GM18867 (cell line): ENCODE data around the gene EMP1.

Source experiments
- ATAC-seq: cut with Tn5 transposase; IDR thresholded peaks from one replicate; pipeline ENCODE4 v1.9.1; 2021; ENCODE audit warnings: mild to moderate bottlenecking, moderate library complexity; ENCODE audit not compliant: unreplicated experiment

Gene EMP1, protein sequence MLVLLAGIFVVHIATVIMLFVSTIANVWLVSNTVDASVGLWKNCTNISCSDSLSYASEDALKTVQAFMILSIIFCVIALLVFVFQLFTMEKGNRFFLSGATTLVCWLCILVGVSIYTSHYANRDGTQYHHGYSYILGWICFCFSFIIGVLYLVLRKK

DNA sequence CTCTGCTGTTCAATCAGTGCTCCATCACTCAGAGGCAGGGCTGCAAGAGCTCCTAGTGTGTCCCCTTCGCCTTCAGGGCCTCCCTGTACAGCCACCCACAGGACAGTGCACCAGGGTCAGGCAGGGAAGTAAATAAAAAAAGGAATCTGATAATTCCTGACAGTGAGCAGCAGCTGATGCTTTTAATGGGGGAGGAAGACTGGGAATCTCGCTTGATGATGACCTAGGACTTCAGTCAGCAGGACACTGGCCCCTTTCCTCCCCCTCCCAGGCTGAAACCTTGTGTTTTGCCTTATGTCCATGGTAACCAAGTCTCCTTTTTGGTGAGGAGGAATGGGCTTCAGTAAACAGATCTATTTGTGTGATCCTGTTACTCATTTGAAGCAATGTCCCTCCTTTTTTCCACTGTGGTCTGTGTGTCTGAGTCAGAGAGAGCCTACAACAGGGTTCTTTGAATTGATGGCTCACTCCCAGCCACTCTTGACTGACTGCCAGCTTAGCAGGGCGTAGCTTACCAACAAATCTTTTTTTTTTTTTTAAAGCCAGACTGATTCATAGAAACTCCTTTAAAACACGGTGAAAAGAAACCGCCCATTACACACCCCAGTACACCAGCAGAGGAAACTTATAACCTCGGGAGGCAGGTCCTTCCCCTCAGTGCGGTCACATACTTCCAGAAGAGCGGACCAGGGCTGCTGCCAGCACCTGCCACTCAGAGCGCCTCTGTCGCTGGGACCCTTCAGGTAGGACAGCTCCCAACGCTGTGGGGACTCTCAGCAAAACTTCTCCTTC, at the start of gene EMP1:
EMP1 (plus strand) TSS at position 597 of the 792 bp plus-strand sequence. CDS start 14,785 bp downstream, outside the sequence.
- peak; percentile 82 for ATAC-seq

DNA sequence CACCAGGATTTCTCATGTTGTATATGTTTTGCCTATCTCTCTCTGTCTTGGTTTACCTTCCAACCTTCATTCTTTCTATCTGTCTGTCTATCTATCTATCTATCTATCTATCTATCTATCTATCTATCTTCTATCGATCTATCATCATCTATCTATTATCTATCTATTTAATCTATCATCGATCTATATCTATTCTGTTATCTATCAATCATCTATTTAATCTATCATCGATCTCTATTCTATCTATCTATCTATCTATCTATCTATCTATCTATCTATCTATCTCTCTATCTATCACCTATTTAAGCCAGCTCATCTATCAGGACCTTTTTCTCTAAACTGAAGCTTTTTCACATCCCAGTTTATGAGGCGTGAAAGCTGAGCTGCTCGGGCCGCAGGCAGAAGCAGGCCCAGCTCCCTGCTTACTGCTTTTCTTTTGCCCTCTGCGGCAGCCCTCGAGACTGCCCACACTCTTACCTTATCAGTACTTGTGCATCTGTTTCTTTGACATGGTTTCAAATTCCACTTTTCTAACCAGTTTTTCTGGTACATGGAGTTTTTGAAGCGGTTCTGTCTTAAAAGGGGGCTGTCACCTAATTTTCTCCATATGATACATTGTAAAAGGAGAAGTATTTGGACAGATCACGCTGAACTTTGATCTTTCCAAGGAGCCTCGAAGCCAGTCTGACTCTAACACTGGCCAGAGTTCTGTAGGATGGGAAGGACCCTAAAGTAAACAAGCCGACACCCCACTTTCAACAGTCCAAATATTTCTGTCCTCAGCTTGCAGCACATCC, 48.6 kb upstream of the EMP1 start:
- no peak for ATAC-seq

DNA sequence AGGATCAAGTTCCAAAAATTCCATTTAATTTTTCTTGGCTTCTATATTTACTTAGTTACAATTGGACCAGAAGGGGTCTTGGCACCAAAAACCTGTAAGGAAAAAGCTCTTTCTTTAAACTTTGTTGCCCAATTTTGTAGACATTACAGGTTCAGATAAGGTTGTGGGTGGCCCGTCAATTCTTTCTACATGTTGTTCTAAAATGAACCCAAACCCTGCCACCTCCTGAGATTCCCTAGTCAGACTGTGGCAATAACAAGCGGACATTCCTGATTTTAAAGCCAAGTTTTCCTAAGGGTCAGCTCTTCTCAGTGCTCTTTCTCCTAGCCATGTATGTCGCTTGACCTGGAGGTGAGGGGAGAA, 48.1 kb upstream of the EMP1 start:
- ATAC-seq = no peak

DNA sequence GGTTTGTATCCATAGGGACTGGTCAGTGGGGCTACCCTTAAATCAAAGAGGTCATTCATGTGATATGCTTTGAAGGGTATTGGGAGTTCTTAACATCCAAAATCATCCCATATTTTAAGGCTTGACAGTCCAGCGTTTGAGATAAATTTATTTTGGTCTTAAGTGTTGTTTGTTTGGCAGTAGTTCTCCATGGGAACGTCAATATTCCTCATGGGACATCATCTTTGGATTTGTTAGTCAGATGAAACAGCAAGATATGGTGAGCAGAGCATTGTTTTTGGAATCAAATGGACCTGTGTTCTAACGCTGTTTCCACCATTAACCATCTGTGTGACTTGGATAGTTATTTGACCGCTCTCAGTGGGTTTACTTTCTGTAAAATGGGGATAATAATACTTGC, 47.1 kb upstream of the EMP1 start:
- no peak for ATAC-seq

DNA sequence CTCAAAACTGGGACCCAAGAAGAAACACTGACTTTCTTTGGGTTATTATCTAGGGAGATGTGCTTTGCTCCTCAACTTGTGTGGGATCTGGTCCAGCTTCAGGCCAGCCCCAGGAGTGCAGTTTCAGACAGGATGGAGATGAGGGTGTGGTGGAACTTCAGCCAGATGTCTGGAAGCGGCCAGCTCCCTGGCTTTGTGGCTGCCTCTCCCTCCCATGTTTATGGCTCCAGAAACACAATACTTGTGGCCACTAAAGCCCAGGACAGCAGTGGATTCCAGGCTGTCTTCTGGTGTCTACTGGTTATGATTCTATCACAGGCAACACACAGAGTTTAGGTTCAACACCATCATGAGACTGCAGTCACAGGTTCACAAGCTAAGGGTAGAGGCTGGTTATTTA, 44.2 kb upstream of the EMP1 start:
- ATAC-seq = no peak

DNA sequence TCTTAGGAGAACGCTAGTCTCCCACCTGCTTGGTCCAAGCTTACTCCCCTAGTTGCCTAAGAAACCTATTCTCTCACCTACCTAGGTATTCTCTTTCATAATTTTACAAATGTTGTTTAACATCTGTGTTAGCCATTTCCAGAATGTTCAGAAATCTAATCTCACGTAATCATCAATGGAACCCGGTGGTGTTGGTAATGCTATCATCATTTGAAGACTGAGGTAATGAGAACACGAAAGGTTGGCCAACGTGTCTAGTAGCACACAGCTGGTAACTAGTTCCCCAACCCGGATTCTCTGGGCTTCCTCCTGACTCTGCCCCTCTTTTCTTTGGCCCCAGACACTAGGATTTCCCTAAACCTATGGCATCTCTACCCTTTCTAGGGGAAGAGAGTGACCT, 43.8 kb upstream of the EMP1 start:
- no peak for ATAC-seq

DNA sequence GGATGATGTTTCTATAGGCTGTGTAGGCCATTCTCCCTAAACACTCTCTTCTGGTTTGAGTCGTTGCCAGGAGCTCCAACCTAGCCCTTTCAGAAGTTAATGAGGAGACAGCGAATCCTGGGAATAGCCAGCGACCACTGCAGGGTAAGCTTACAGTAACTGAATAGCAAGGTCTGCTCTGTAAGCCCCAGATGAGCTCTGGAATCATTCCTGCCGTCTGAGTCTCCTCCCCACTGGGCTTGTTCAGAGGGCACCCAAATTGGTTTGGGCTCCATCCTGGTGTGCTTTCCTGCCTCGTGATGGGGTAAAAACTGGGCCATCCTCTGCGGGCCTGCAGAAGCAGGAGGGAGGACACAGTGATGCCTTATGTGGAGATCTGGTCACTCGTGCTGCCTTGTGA, 43.3 kb upstream of the EMP1 start:
- ATAC-seq = no peak

DNA sequence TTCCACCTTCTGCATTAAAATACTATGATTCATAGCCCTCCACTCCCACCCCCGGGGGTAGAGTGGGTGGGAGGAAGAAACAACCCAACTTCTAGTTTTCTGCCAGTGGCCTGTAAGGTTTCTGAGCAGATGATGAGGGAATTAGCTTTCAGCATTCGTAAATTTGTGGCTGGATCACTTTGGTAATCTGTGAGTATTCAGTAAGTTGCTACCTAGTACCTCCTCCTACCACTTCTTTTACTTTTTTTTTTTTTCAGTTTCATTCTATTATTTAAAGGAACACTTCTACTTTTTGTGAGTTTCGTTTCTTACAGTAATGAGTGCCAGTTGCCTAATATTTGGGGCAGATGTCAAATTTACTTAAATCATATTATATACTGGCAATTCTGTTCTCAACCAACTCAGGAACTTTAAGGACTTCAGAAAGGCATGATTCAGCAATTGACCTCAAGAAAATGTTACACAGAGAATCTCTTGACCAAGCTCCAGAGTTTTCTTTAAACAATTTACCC, 42.4 kb upstream of the EMP1 start:
- ATAC-seq = peak; percentile 58

DNA sequence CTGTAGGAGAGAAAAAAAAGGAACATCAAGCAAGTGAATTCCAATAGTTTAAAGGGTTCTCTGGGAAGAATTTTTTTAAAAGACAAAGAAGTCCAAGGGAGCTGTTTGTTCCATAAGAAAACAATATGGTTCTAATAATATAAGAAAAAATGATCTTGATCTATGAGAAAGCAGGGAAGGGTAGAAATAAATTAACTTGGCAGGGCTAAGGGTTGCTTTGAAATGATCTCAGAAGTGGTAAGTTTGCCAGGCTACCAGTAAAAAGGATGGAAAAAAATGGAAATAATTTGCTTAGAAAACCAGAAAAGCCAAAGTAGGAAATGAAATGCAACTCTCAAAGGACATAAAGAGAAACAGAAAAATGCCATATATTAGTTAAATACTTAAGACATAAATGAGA, 41.7 kb upstream of the EMP1 start:
- no peak for ATAC-seq

DNA sequence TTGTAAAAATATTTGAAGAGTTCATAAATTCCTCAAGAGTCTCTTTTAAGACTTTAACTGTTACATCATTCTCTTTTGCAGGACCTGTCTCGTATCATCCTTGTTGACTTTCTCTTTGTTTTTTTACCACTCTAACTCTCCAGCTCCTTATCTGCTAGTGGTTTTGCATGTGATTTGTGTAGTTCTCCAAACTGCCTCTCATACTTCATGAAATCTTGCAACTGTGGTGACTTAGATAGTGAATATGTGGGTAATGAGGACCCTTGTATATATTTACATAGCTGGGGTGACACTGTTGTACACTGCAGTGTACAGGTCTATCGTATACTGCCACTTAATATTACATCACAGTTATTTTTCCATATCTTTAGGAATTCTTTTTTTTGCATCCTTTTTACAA, 40.2 kb upstream of the EMP1 start:
- no peak for ATAC-seq

DNA sequence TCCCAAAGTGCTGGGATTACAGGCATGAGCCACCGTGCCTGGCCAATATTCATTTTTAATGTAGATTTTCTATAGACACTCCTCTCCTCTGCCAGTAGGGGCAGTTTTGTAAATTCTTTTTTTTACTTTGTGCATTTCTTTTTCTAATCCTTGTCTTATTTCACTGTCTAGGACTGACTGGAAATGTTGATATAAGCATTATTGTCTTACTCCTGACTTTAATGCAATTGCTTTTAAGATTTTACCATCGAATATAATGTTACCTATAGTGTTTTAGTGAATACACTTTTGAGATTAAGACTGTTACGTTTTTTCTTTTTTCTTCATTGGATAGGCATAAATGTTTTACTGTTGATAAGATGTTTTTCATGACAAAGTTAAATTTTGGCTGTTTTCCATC, 35.4 kb upstream of the EMP1 start:
- ATAC-seq = no peak

DNA sequence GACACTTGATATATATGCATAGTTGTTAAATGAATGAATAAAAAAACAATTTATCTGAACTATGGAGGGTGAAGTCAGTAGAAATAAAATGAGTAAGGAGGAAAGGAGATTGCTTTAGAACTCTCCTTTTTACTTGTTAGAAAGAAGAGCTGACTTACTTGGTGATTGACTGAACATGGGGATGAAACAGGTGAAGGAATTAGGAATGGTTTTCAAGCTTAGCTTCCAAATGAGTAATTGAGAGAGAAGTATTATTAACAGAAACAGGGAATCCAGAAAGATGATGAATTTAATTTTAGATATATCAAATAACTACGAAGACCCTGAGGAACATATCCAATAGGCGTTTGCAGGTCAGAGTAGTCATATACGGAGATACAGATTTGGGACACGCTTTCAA, 33.6 kb upstream of the EMP1 start:
- no peak for ATAC-seq

DNA sequence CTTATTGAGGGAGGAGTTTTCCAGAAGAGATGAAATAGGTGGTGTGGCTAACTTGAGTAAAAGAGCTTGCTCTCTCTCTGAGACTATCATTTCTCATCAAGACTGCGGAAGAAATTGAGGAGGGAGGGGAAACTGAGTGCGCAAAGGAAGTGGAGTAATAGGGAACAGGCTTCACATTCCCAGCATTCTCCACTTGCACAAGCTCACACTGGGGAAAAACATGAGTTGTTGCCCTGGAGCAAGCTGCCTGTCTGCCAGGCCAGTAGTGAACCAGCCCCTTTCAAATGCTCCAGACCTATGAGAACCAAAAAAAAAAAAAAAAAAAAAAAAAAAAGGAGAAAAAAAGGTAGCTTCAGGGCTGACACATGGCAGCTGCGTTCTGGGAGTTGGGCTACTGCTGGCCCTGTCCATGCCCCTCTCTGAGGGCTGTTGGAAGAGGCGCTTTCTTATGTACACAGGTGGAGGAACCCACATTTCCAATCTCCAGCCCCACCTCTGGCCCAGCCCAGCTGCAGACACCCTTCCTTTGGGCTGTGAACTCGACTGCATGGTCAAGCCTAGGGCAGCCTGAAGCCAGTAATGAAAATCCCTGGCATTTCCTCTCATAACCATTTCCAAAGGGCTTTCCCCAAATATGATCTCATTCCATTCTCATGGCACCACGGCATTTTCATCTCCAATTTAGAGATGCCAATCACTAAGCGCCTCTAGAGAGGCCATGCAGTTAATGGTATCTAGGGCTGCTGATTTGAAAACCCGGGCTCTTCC, 32.5 kb upstream of the EMP1 start:
- no peak for ATAC-seq

DNA sequence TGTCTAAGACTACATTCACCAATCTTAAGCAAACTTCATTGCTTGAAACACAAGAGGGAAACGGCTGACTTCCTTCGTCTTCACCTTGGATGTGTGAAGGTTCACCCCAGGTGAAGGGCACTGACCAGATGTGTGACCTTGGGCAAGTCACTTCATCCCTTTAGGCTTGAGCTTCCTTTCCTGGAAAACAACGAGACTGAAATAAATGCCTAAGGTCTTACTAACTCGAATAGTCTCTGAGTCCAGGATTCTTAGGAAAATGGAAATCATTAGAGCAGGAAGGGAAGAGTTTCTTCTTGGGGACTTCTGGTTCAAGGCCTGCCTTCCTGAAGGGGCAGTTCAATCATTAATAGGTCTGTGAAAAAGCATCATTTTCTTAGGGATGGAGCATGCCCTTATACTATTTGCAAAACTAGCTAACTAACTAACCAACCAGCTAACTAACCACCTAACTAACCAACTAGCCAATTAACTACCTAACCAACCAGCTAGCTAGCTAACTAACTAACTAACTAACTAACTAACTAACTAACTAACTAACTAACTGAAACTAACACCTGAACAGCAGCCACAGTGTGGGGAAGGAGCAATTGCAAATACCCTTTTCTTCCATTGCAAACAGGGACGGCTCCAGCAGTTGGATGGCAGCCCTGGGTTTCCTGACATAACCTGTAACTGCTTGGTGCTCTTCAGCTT, 31.5 kb upstream of the EMP1 start:
- no peak for ATAC-seq

DNA sequence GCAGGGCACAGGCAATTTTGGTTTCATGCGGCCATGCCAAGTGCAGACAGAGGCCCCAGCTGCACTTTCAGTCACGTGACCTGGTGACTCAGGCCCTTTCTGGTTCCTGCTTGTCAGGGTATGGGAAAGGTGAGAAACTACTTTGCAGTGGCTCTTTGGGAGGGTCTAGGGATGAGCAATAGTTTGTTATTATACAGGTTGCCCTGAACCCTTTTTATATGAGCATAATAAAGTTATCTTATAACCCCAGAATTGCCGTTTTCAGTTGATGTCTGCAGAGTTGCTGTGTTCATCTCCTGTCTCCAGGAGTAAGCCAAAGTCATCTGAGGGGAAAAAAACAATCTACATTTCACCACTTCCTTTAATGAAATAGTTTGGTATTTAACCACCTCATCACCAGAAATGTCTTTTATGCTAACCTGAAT, 30.9 kb upstream of the EMP1 start:
- peak; percentile 81 for ATAC-seq

DNA sequence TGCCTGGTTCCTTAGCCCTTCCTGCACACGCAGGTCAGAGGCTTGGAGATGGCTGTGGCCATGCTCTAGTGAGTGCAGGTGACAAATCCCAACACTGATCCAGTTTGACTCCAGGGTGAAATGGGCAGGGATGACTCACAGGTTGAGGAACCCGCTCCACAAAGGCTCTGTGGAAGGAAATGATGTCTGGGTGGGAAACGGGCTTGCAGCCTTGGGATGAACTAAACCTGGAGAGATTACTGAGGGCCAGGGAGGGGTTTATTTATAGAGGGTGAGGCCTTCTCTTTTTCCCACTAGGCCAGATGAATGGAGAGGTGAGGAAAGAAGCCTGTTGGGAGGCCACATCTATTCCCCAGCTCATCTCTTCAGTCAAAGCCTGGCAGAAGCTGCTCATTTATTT, 29.3 kb upstream of the EMP1 start:
- no peak for ATAC-seq

DNA sequence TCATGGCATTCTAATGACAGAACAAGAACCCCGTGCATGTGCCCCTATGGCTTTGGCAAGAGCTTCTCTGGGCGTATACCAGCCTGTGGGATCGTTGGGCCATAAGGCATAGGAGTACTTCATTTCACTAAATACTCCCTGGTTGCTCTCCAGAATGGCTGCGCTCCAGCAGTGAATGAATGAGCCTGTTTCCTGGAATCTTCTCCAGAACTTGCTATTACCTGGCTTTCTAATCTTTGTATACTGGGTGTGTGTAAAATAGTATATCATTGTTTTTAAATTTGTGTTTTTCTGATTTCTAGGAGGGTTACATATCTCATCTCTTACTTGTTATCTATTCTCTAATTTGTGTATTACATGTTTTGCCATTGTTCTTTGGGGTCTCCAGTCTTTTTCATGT, 28.6 kb upstream of the EMP1 start:
- no peak for ATAC-seq

DNA sequence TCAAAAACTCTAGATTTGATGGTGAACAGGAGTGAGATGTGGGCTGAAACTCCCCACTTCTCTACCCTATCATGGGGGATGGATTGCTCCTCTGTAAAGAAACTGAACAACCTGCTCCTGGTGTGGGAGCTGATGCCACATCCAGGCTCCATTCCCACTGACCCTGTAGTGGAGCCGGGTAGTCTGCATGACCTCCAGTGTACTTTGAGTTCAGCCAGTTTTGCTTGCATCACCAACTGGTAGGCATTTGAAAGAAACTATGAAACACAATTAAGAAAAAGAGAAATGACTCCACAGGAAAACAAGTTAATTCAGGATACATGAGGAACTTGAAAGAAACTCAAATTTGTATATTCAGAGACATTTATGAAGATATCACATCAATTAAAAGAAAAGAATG, 27.3 kb upstream of the EMP1 start:
- no peak for ATAC-seq

DNA sequence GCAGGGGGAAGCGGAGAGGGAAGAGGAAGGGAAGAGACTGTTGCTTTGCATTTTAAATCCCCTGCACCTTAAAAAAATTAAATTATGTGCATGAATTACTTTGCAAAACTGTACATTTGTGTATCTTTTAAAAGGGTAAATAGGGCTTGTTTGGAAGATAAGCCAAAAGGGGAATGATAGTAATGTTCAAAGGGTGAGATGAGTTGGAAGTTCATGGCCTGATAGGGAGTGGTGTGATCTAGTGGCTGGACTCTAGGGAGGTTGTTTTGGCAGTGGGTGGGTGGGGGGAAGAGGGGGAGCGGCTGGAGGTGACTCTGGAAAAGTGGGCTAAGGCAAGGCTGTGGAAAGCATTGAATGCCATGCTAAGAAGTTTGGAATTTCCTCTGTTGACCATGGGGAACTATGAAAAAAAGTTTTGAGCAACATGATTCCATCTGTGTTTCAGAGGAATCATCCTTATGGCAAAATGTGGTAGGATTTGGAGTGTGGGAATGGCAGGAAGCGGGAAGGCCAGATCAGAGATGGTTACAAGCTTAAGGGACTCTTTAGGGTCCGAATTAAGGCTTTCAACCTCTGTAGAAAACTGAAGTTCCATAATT, 25.5 kb upstream of the EMP1 start:
- no peak for ATAC-seq
